Lung (tissue), 12 donors: Measurements from ENCODE around the gene IKBKE. TPM values are rescaled to one million over a fixed set of nuclear protein-coding genes. Genes with fewer than 3 reads are reported as not detected.

ENCODE experiments used
- ATAC-seq: fragments of 200-7000 bp; cut with Tn5 transposase; one replicate; pipeline ENCODE4 v1.9.1; 2020; ENCODE audit warnings: moderate number of reproducible peaks; ENCODE audit not compliant: insufficient read depth, low FRiP score
- DNase-seq, 3 donors: peaks; one replicate each; pipeline ENCODE4 v3.0.0-alpha.2; 2013 to 2017
- H3K27ac ChIP-seq, 2 donors: one replicate each; pipeline ENCODE4 v1.5.1; 2013; ENCODE audit warnings: mild to moderate bottlenecking in 2 of 2, moderate library complexity in 2 of 2, control low read depth in 1 of 2, inconsistent platforms in 1 of 2, low read depth in 1 of 2, low read length in 1 of 2
- H3K27me3 ChIP-seq, 3 donors: one replicate each; pipeline ENCODE4 v1.5.1; 2013; ENCODE audit warnings: low read length in 2 of 3; ENCODE audit not compliant: control insufficient read depth in 3 of 3, insufficient read depth in 3 of 3
- H3K36me3 ChIP-seq, 4 donors: one replicate each; pipeline ENCODE4 v1.5.1; 2013; ENCODE audit warnings: low read length in 4 of 4, mild to moderate bottlenecking in 1 of 4, moderate library complexity in 1 of 4; ENCODE audit not compliant: control insufficient read depth in 4 of 4, insufficient read depth in 4 of 4
- H3K4me1 ChIP-seq, 5 donors: one replicate each; pipeline ENCODE4 v1.5.1; 2013; ENCODE audit warnings: low read length in 5 of 5, mild to moderate bottlenecking in 2 of 5, moderate library complexity in 1 of 5; ENCODE audit not compliant: control insufficient read depth in 5 of 5, insufficient read depth in 5 of 5
- H3K4me3 ChIP-seq: one replicate; pipeline ENCODE4 v1.5.1; 2013; ENCODE audit warnings: mild to moderate bottlenecking, control low read depth, moderate library complexity
- H3K9ac ChIP-seq, 2 donors: one replicate each; pipeline ENCODE4 v1.5.1; 2013; ENCODE audit warnings: low read length in 2 of 2, control low read depth in 1 of 2; ENCODE audit not compliant: insufficient read depth in 1 of 2
- H3K9me3 ChIP-seq, 4 donors: one replicate each; pipeline ENCODE4 v1.5.1; 2013; ENCODE audit warnings: low read length in 3 of 4, mild to moderate bottlenecking in 1 of 4, moderate library complexity in 1 of 4; ENCODE audit not compliant: control insufficient read depth in 4 of 4, insufficient read depth in 3 of 4
- CTCF ChIP-seq: IDR thresholded peaks from 2 replicates; pipeline ENCODE4 v1.5.1; 2012; ENCODE audit warnings: mild to moderate bottlenecking; ENCODE audit errors: control extremely low read depth, extremely low read depth
- WGBS, 2 donors: extraction: QIAGEN DNeasy Blood & Tissue Kit; methylation state at CpG; one replicate each; pipeline ENCODE4 v1.1.7; 2013; 5-methylcytosine and 5-hydroxymethylcytosine counted together
- polyA plus RNA-seq, 2 donors: library from polyadenylated mRNA; stranded (reverse); fragments of 200-250 nt; gene quantifications; one replicate each; pipeline ENCODE4 v1.2.1, GENCODE V29; 2013
- total RNA-seq, 2 donors: library from RNA; depleted of rRNA in 1 of 2; stranded (reverse); fragments of >200 nt in 1 of 2; gene quantifications; one replicate each; pipeline ENCODE4 v1.2.1, GENCODE V29; 2014 to 2021
- donor health status: control.
- donor health status: control.
- donor health status: Bipolar disorder and iron deficiency.
- donor health status: healthy.
- donor health status: DM: yes; HTN: yes; CAD: no.

The IKBKE gene
- total and polyA plus RNA-seq, 4 donors = 6.1 to 17.1 (median 11.7) TPM

- H3K36me3 ChIP-seq = peaks cover 3 to 35% (median 29%) of the 10 kb centered on the region in 4 donors
- H3K9me3 ChIP-seq = no peaks in the 10 kb centered on the region
- no peak overlapping the region for H3K27ac ChIP-seq
- no peaks in the 10 kb centered on the region for H3K27me3 ChIP-seq
- 75 to 93% methylated on average over 4 of the region's 4 CpGs for WGBS, 2 donors
- DNase-seq (no peak), ATAC-seq (no peak)
- peaks cover 0 to 2% (median 0%) of the 10 kb centered on the region in 5 donors for H3K4me1 ChIP-seq
- TF ChIP-seq CTCF = no peak
- no peak overlapping the region for H3K4me3 ChIP-seq
- no peak overlapping the region for H3K9ac ChIP-seq
Observed at GRCh38 chr1:206448471-206448870, 21.8 kb upstream of the IKBKE start.

GRCh38 chr1:206449565-206449964 is 20.7 kb upstream of the IKBKE start:
- Histone ChIP-seq H3K4me1 (peaks cover 0 to 2% (median 0%) of the 10 kb centered on the region in 5 donors), H3K36me3 (peaks cover 3 to 37% (median 30%) of the 10 kb centered on the region in 4 donors), H3K27ac (no peak overlapping the region), H3K9ac (no peak overlapping the region), H3K4me3 (no peak overlapping the region), H3K27me3 (no peaks in the 10 kb centered on the region), H3K9me3 (no peaks in the 10 kb centered on the region)
- 95 to 100% methylated on average over 1 of the region's 1 CpG for WGBS, 2 donors
- DNase-seq = no peak
- TF ChIP-seq CTCF = no peak
- ATAC-seq = no peak

GRCh38 chr1:206450281-206450680 is 20.0 kb upstream of the IKBKE start:
- WGBS, 2 donors = 91 to 94% methylated on average over 12 of the region's 12 CpGs
- Histone ChIP-seq H3K27me3 (no peaks in the 10 kb centered on the region), H3K4me3 (no peak overlapping the region), H3K9ac (no peak overlapping the region), H3K27ac (no peak overlapping the region), H3K9me3 (no peaks in the 10 kb centered on the region), H3K4me1 (peaks cover 0 to 1% (median under 1%) of the 10 kb centered on the region in 5 donors), H3K36me3 (peaks cover 3 to 43% (median 32%) of the 10 kb centered on the region in 4 donors)
- DNase-seq (no peak), ATAC-seq (no peak)
- TF ChIP-seq CTCF = no peak

DNA sequence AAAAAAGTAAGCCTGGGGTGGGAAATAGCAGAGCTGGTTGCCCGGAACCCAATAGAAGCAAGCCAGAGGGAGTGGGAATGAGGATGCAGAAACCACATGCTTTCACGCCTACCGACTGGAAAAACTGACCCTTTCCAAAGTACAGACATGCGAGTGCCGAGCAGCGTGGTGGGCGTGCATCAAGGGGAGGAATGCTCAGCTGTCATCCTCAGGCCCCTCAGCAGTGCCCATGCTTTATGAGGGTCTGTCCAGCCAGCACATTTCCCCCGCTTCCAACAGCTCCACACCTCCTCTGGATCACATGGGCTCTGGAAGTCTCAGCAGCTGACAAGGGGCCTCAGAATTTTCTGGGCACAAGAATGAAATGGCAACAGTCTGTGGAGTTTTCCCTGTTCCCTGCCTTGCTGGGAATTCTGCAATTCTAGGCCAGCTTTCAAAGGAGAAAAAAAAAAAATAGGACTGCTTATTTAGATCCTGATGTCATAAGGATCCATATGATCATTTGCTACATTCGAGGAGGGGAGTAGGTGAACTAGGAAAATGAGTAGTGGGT is 19.1 kb upstream of the IKBKE start:
- peaks cover 3 to 38% (median 30%) of the 10 kb centered on the region in 4 donors for H3K36me3 ChIP-seq

More for the DNA sequence above, 19.1 kb upstream of the IKBKE start:
- WGBS, 2 donors = 90 to 93% methylated on average over 9 of the region's 9 CpGs
- H3K4me1 ChIP-seq = peaks cover 0 to 10% (median 3%) of the 10 kb centered on the region in 5 donors
- H3K9ac ChIP-seq = no peak overlapping the region
- ATAC-seq (no peak), DNase-seq (no peak)
- no peak overlapping the region for H3K4me3 ChIP-seq
- no peak overlapping the region for H3K27ac ChIP-seq
- no peaks in the 10 kb centered on the region for H3K27me3 ChIP-seq
- TF ChIP-seq CTCF = no peak
- H3K9me3 ChIP-seq = no peaks in the 10 kb centered on the region
